HepG2 (cell line): ENCODE results near the gene GOLGA7B. TPM values are rescaled to one million over a fixed set of nuclear protein-coding genes. Genes with fewer than 3 reads are reported as not detected.
A peak's percentile ranks its signal among the peaks of the same experiment; 100 is the strongest.

ENCODE experiments used
- ATAC-seq: fragments of 200-7000 bp; cut with Tn5 transposase; 3 replicates; pipeline ENCODE4 v1.9.1; 2020; ENCODE audit warnings: mild to moderate bottlenecking, moderate library complexity
- BruUV-seq: library from RNA; stranded (reverse); fragments of 400-500 nt; replicated peaks from 2 replicates; lab custom pipeline; 2021; lab: Mats Ljungman, UMichigan
- CTCF ChIA-PET: fragments of 300-600 bp; formaldehyde crosslinking; extraction: SDS; loops from one replicate; lab custom pipeline; 2021; ENCODE audit warnings: low total read pairs, inconsistent platforms, low intra/inter-chr PET ratio; lab: Yijun Ruan, JAX
- POLR2A ChIA-PET: fragments of 350-600 bp; sonication (Branson Sonifier 250); formaldehyde crosslinking; loops from one replicate; lab custom pipeline; 2020; ENCODE audit warnings: antibody characterized with exemption, inconsistent platforms; lab: Yijun Ruan, JAX
- DNase-seq: peaks from one replicate; pipeline ENCODE4 v3.0.0-alpha.2; 2015; ENCODE audit warnings: low spot score
- FAIRE-seq: peaks from 3 replicates; lab custom pipeline; 2011; peaks lifted over from hg19 to GRCh38; lab: Jason Lieb, UNC
- H2AFZ ChIP-seq: one replicate; pipeline ENCODE4 v1.6.1; 2011; ENCODE audit warnings: low read length, inconsistent platforms
- H3K27ac ChIP-seq: fragments of 300-600 bp; 3 replicates; pipeline ENCODE4 v1.8.0; 2011; ENCODE audit warnings: mixed run types, mild to moderate bottlenecking, mixed read lengths, low read length, inconsistent platforms; ENCODE audit not compliant: insufficient read depth; ENCODE audit errors: extremely low read length
- H3K27me3 ChIP-seq, 2 experiments: fragments of 200-600 bp in 1 of 2; 2 replicates in 1 of 2; 3 replicates in 1 of 2; pipeline versions ENCODE4 v1.6.0 to v1.8.0; 2011; ENCODE audit warnings: low read length in 2 of 2, mild to moderate bottlenecking in 2 of 2, moderate library complexity in 2 of 2, inconsistent platforms in 1 of 2; ENCODE audit not compliant: insufficient read depth in 2 of 2, control insufficient read depth in 1 of 2
- H3K36me3 ChIP-seq, 2 experiments: fragments of 200-600 bp in 1 of 2; replicated peaks in 1 of 2; 2 replicates in 1 of 2; 3 replicates in 1 of 2; pipeline versions ENCODE4 v1.5.1 to v1.8.0; 2011; ENCODE audit warnings: low read length in 2 of 2, inconsistent platforms in 1 of 2; ENCODE audit not compliant: insufficient read depth in 2 of 2, control insufficient read depth in 1 of 2
- H3K4me1 ChIP-seq: 2 replicates; pipeline ENCODE4 v1.5.1; 2012; ENCODE audit warnings: low read length, inconsistent platforms; ENCODE audit not compliant: insufficient read depth
- H3K4me2 ChIP-seq: 2 replicates; pipeline ENCODE4 v1.6.0; 2011; ENCODE audit warnings: low read depth, low read length, inconsistent platforms
- H3K4me3 ChIP-seq, 3 experiments: fragments of 200-600 bp in 1 of 3; sonication (generic), shearing (Covaris generic) in 1 of 3; replicated peaks in 1 of 3; 2 replicates each; pipeline ENCODE4 v1.5.1; 2011 to 2016; ENCODE audit warnings: low read length in 3 of 3, inconsistent platforms in 2 of 3, low read depth in 2 of 3, mild to moderate bottlenecking in 2 of 3, control low read depth in 1 of 3, mixed read lengths in 1 of 3; ENCODE audit not compliant: insufficient read depth in 1 of 3
- H3K79me2 ChIP-seq: one replicate; pipeline ENCODE4 v1.6.1; 2011; ENCODE audit warnings: low read length, inconsistent platforms; ENCODE audit not compliant: insufficient read depth
- H3K9ac ChIP-seq: 2 replicates; pipeline ENCODE4 v1.6.0; 2011; ENCODE audit warnings: mild to moderate bottlenecking, low read depth, low read length, inconsistent platforms; ENCODE audit not compliant: insufficient read depth
- H3K9me3 ChIP-seq: 2 replicates; pipeline ENCODE4 v1.5.1; 2012; ENCODE audit warnings: mild to moderate bottlenecking, low read length
- H4K20me1 ChIP-seq: 2 replicates; pipeline ENCODE4 v1.6.0; 2011; ENCODE audit warnings: inconsistent platforms, mild to moderate bottlenecking, low read length, moderate library complexity; ENCODE audit not compliant: insufficient read depth
- FLYWCH1 ChIP-seq: sonication (generic); formaldehyde crosslinking; IDR thresholded peaks from 2 replicates; pipeline ENCODE4 v1.8.1; 2023; ENCODE audit warnings: mild to moderate bottlenecking, missing genetic modification reagents
- KMT2A ChIP-seq: sonication (generic); formaldehyde crosslinking; IDR thresholded peaks from 2 replicates; pipeline ENCODE4 v1.4.0; 2020; ENCODE audit warnings: missing genetic modification reagents
- MEF2D ChIP-seq: sonication (generic); formaldehyde crosslinking; IDR thresholded peaks from 2 replicates; pipeline ENCODE4 v1.5.1; 2020; ENCODE audit warnings: mild to moderate bottlenecking, missing genetic modification reagents
- POGZ ChIP-seq: sonication (generic); formaldehyde crosslinking; IDR thresholded peaks from 2 replicates; pipeline ENCODE4 v1.4.0; 2020; ENCODE audit warnings: mild to moderate bottlenecking, missing genetic modification reagents
- SCMH1 ChIP-seq: sonication (generic); formaldehyde crosslinking; IDR thresholded peaks from 2 replicates; pipeline ENCODE4 v1.9.0; 2021; ENCODE audit warnings: missing genetic modification reagents, mild to moderate bottlenecking, borderline replicate concordance
- ZNF331 ChIP-seq: sonication (generic); formaldehyde crosslinking; IDR thresholded peaks from 2 replicates; pipeline ENCODE4 v1.4.0; 2020; ENCODE audit warnings: missing genetic modification reagents
- ZNF451 ChIP-seq: sonication (generic); formaldehyde crosslinking; IDR thresholded peaks from 2 replicates; pipeline ENCODE4 v1.5.0; 2020; ENCODE audit warnings: mild to moderate bottlenecking, missing genetic modification reagents
- ZNF614 ChIP-seq: IDR thresholded peaks from 2 replicates; pipeline ENCODE4 v1.6.1; 2018; ENCODE audit warnings: missing biosample characterization, missing genetic modification reagents, inconsistent platforms, borderline replicate concordance
- ZNF720 ChIP-seq: sonication (generic); formaldehyde crosslinking; IDR thresholded peaks from 2 replicates; pipeline ENCODE4 v1.4.0; 2020; ENCODE audit warnings: missing genetic modification reagents
- ZNF761 ChIP-seq: sonication (generic); formaldehyde crosslinking; conservative IDR thresholded peaks from 2 replicates; pipeline ENCODE4 v1.4.0; 2020; ENCODE audit warnings: mild to moderate bottlenecking, missing genetic modification reagents
- WGBS: methylation state at CpG from one replicate; pipeline ENCODE4 v1.1.6; 2017; ENCODE audit warnings: low lambda C conversion rate; 5-methylcytosine and 5-hydroxymethylcytosine counted together
- in situ Hi-C: cut with HindIII; loops from 2 replicates; pipeline ENCODE4 v1.10.0; 2017; ENCODE audit warnings: low pct_unique_long_range_greater_than_20kb; ENCODE audit not compliant: extremely low pct_ligation_motif_present
- intact Hi-C: fragments of 100-400 bp; cut with micrococcal nuclease; formaldehyde crosslinking; loops from one replicate; pipeline ENCODE4 v1.10.0; 2022; ENCODE audit not compliant: unreplicated experiment
- polyA plus RNA-seq, 8 experiments: library from polyadenylated mRNA; depleted of rRNA in 3 of 8; stranded (reverse) in 7 of 8; unstranded in 1 of 8; fragments of >200 nt; fragmentation: Illumina TruSeq in 4 of 8; extraction: Trizol in 4 of 8; gene quantifications; 2 replicates each; pipeline versions ENCODE4 v1.2.1 to v1.2.3, GENCODE V29; 2011 to 2016; ENCODE audit warnings: low read depth in 4 of 8, missing spikeins in 1 of 8, mixed read lengths in 1 of 8; ENCODE audit not compliant: insufficient read depth in 1 of 8
- total RNA-seq, 5 experiments: library from RNA; depleted of rRNA; stranded (reverse); fragments of >200 nt; fragmentation: Illumina TruSeq; extraction: Trizol; gene quantifications; 2 replicates each; pipeline ENCODE4 v1.2.3, GENCODE V29; 2016; ENCODE audit warnings: low read depth in 1 of 5
- TF ChIP-seq, protein P1 (sequence below): sonication (generic); formaldehyde crosslinking; IDR thresholded peaks from 2 replicates; pipeline ENCODE4 v1.4.0; 2020; ENCODE audit warnings: mild to moderate bottlenecking, missing genetic modification reagents, borderline replicate concordance
- TF ChIP-seq, protein P2 (sequence below): sonication (generic); formaldehyde crosslinking; IDR thresholded peaks from 2 replicates; pipeline ENCODE4 v1.5.0; 2020; ENCODE audit warnings: mild to moderate bottlenecking, missing genetic modification reagents
- TF ChIP-seq, protein P3 (sequence below): sonication (generic); formaldehyde crosslinking; IDR thresholded peaks from 2 replicates; pipeline ENCODE4 v1.5.1; 2020; ENCODE audit warnings: mild to moderate bottlenecking, moderate library complexity, missing genetic modification reagents
- TF ChIP-seq, protein P4 (sequence below): sonication (generic); formaldehyde crosslinking; IDR thresholded peaks from 2 replicates; pipeline ENCODE4 v1.8.0; 2022; ENCODE audit warnings: mild to moderate bottlenecking, missing genetic modification reagents, moderate library complexity

The GOLGA7B gene
- total and polyA plus RNA-seq, 2 of the 13 experiments (the other 11 are each of a cell fraction or from before 2014, with no cell fraction given), result not detected

DNA sequence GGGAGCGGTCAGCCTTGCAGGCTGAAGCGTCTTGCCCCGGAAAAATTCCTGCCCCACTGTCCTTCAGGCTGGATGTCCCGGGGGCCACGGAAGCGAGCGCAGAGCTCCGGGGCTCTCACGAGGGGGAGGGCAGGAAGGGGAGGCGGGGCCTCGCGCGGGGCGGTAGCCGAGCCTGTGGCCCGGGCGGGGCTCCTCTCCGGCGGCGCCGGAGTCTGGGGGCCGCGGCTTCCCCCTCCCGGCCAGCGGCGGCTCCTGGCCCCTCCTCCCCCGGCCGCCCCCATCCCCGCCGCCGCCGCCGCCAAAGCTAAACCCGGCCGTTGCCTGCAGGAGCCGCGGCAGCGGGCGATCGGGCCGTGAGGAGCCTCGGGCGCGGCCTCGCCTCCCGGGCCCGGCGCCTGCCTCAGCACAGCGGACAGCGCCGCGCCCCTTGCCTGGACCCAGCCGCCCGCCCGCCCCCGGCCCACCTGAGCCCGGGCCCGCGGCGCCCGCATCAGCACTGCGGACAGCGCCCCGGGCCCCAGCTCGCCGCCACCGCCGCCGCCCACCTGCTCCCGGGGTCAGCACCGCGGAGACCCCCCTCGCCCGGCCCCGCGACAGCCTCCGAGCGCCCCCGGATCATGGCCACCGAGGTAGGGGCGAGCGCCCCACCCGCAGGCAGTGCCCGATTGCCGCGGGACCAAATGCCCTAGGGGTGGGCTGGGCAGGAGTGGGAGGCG lies at the start of gene GOLGA7B (continued):
- TF ChIP-seq, protein P1, sequence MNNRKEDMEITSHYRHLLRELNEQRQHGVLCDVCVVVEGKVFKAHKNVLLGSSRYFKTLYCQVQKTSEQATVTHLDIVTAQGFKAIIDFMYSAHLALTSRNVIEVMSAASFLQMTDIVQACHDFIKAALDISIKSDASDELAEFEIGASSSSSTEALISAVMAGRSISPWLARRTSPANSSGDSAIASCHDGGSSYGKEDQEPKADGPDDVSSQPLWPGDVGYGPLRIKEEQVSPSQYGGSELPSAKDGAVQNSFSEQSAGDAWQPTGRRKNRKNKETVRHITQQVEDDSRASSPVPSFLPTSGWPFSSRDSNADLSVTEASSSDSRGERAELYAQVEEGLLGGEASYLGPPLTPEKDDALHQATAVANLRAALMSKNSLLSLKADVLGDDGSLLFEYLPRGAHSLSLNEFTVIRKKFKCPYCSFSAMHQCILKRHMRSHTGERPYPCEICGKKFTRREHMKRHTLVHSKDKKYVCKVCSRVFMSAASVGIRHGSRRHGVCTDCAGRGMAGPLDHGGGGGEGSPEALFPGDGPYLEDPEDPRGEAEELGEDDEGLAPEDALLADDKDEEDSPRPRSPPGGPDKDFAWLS (CRISPR knock-in tag), result no peak
- TF ChIP-seq ZNF331 (CRISPR knock-in tag), result 0 out of 2 replicates have a peak, but pooled peaks have one; percentile 32
- no peak for TF ChIP-seq ZNF451
- no peak for TF ChIP-seq KMT2A (CRISPR knock-in tag)

DNA sequence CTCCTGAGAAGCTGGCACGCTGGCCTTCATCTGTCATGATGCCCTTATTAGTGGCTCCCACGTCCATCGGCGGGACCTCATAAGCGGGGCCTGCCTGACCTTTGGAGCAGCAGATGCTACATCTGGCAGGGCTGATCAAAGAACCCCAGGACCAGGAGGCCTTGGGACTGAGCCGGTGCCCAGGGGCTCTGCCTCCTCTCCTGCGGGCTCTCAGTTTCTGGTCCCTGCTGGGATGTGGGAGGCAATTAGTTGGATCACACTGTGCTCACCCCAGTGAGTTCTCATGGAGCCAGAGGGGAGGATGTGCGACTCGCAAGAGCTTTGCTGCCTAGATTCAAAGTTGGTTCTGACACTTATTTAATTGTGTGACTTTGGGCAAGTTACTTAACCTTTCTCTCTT lies 49.2 kb upstream of the GOLGA7B start:
- FAIRE-seq, result no peak
- no peaks in the 10 kb centered on the region for H3K36me3 ChIP-seq
- H3K4me1 ChIP-seq, result no peaks in the 10 kb centered on the region
- no peak overlapping the region for H3K9ac ChIP-seq
- no peaks in the 10 kb centered on the region for H3K9me3 ChIP-seq
- no peaks in the 10 kb centered on the region for H4K20me1 ChIP-seq
- BruUV-seq, result no TSS peak
- TF ChIP-seq, protein P2, sequence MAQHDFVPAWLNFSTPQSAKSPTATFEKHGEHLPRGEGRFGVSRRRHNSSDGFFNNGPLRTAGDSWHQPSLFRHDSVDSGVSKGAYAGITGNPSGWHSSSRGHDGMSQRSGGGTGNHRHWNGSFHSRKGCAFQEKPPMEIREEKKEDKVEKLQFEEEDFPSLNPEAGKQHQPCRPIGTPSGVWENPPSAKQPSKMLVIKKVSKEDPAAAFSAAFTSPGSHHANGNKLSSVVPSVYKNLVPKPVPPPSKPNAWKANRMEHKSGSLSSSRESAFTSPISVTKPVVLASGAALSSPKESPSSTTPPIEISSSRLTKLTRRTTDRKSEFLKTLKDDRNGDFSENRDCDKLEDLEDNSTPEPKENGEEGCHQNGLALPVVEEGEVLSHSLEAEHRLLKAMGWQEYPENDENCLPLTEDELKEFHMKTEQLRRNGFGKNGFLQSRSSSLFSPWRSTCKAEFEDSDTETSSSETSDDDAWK (CRISPR knock-in tag), result no peak
- TF ChIP-seq, protein P3, sequence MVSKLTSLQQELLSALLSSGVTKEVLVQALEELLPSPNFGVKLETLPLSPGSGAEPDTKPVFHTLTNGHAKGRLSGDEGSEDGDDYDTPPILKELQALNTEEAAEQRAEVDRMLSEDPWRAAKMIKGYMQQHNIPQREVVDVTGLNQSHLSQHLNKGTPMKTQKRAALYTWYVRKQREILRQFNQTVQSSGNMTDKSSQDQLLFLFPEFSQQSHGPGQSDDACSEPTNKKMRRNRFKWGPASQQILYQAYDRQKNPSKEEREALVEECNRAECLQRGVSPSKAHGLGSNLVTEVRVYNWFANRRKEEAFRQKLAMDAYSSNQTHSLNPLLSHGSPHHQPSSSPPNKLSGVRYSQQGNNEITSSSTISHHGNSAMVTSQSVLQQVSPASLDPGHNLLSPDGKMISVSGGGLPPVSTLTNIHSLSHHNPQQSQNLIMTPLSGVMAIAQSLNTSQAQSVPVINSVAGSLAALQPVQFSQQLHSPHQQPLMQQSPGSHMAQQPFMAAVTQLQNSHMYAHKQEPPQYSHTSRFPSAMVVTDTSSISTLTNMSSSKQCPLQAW (CRISPR knock-in tag), result no peak
- TF ChIP-seq ZNF614 (CRISPR knock-in tag) (no peak), POGZ (CRISPR knock-in tag) (no peak), FLYWCH1 (CRISPR knock-in tag) (no peak), SCMH1 (CRISPR knock-in tag) (no peak), ZNF720 (CRISPR knock-in tag) (no peak), MEF2D (no peak), ZNF761 (no peak)
- TF ChIP-seq, protein P4, sequence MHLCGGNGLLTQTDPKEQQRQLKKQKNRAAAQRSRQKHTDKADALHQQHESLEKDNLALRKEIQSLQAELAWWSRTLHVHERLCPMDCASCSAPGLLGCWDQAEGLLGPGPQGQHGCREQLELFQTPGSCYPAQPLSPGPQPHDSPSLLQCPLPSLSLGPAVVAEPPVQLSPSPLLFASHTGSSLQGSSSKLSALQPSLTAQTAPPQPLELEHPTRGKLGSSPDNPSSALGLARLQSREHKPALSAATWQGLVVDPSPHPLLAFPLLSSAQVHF (CRISPR knock-in tag), result no peak
- no peak overlapping the region for H3K4me3 ChIP-seq
- ChIA-PET CTCF (no interaction called here), POLR2A (no interaction called here)
- ATAC-seq, result no peak
- H3K79me2 ChIP-seq, result no peaks in the 10 kb centered on the region
- no peak for DNase-seq
- H2AFZ ChIP-seq, result no peak overlapping the region
- H3K4me2 ChIP-seq, result no peak overlapping the region
- H3K27me3 ChIP-seq, result peaks cover 3 to 23% of the 10 kb centered on the region in 2 experiments; a peak in 4 of 5 replicates
- H3K27ac ChIP-seq, result no peak overlapping the region
- 0% methylated on average over 4 of the region's 9 CpGs for WGBS
- in situ Hi-C loops, result no loop called here
- intact Hi-C loops, result no loop called here
